MM.1S (cell line): ENCODE results near the gene DAB1.

Source experiments
- DNase-seq: peaks from one replicate; pipeline ENCODE4 v3.0.0-alpha.2; 2015
- H2AFZ ChIP-seq: fragments of 300-600 bp; sonication (generic); 2 replicates; pipeline ENCODE4 v1.6.0; 2016; ENCODE audit warnings: antibody characterized with exemption, low read length
- H3F3A ChIP-seq: fragments of 300-600 bp; sonication (generic); 2 replicates; pipeline ENCODE4 v1.6.1; 2016; ENCODE audit warnings: mild to moderate bottlenecking, antibody characterized with exemption, low read length, moderate library complexity, mixed read lengths; ENCODE audit not compliant: insufficient read depth
- H3K27ac ChIP-seq: fragments of 300-600 bp; sonication (generic); 2 replicates; pipeline ENCODE4 v1.5.1; 2016; ENCODE audit warnings: mild to moderate bottlenecking, low read length
- H3K27me3 ChIP-seq: fragments of 300-600 bp; sonication (generic); replicated peaks from 2 replicates; pipeline ENCODE4 v1.6.0; 2016; ENCODE audit warnings: low read length; ENCODE audit not compliant: insufficient read depth
- H3K36me3 ChIP-seq: fragments of 300-600 bp; sonication (generic); replicated peaks from 2 replicates; pipeline ENCODE4 v1.6.1; 2016; ENCODE audit warnings: mild to moderate bottlenecking, low read length, mixed read lengths; ENCODE audit not compliant: insufficient read depth
- H3K4me1 ChIP-seq: fragments of 300-600 bp; sonication (generic); 2 replicates; pipeline ENCODE4 v1.6.1; 2016; ENCODE audit warnings: low read length, mixed read lengths
- H3K4me2 ChIP-seq: fragments of 300-600 bp; sonication (generic); 2 replicates; pipeline ENCODE4 v1.6.0; 2016; ENCODE audit warnings: low read depth, low read length
- H3K4me3 ChIP-seq: fragments of 300-600 bp; sonication (generic); 2 replicates; pipeline ENCODE4 v1.5.1; 2016; ENCODE audit warnings: low read length, mixed read lengths
- H3K79me2 ChIP-seq: fragments of 300-600 bp; sonication (generic); 2 replicates; pipeline ENCODE4 v1.6.1; 2016; ENCODE audit warnings: mixed run types, low read length, mixed read lengths
- H3K9ac ChIP-seq: fragments of 300-600 bp; sonication (generic); 2 replicates; pipeline ENCODE4 v1.6.1; 2016; ENCODE audit warnings: low read length, mixed read lengths
- H3K9me2 ChIP-seq: fragments of 300-600 bp; sonication (generic); replicated peaks from 2 replicates; pipeline ENCODE4 v1.6.1; 2016; ENCODE audit warnings: mild to moderate bottlenecking, low read length, mixed read lengths; ENCODE audit not compliant: insufficient read depth
- H3K9me3 ChIP-seq: fragments of 300-600 bp; sonication (generic); replicated peaks from 2 replicates; pipeline ENCODE4 v1.6.1; 2016; ENCODE audit warnings: mild to moderate bottlenecking, low read length, mixed read lengths; ENCODE audit not compliant: insufficient read depth
- H4K20me1 ChIP-seq: fragments of 300-600 bp; sonication (generic); 2 replicates; pipeline ENCODE4 v1.6.1; 2016; ENCODE audit warnings: mild to moderate bottlenecking, low read length, moderate library complexity, mixed read lengths; ENCODE audit not compliant: insufficient read depth
- EZH2 ChIP-seq: fragments of 300-600 bp; sonication (generic); optimal IDR thresholded peaks from 2 replicates; pipeline ENCODE3; 2017; ENCODE audit warnings: low read depth, mild to moderate bottlenecking, antibody characterized with exemption, low read length, mixed read lengths
- EZH2phosphoT487 ChIP-seq: fragments of 300-600 bp; sonication (generic); IDR thresholded peaks from 2 replicates; pipeline ENCODE4 v1.6.1; 2018; ENCODE audit warnings: antibody characterized with exemption, low read length
- TF ChIP-seq, protein P1 (sequence below): fragments of 300-600 bp; sonication (generic); IDR thresholded peaks from 2 replicates; pipeline ENCODE4 v1.5.1; 2016; ENCODE audit warnings: antibody characterized with exemption, low read length, mixed read lengths

DAB1 gene

GRCh38 chr1:57137980-57138379 is 285.9 kb downstream of the DAB1 start:
- H3K9me3 ChIP-seq, result no peaks in the 10 kb centered on the region
- TF ChIP-seq EZH2phosphoT487 (no peak), EZH2 (no peak)
- TF ChIP-seq, protein P1, sequence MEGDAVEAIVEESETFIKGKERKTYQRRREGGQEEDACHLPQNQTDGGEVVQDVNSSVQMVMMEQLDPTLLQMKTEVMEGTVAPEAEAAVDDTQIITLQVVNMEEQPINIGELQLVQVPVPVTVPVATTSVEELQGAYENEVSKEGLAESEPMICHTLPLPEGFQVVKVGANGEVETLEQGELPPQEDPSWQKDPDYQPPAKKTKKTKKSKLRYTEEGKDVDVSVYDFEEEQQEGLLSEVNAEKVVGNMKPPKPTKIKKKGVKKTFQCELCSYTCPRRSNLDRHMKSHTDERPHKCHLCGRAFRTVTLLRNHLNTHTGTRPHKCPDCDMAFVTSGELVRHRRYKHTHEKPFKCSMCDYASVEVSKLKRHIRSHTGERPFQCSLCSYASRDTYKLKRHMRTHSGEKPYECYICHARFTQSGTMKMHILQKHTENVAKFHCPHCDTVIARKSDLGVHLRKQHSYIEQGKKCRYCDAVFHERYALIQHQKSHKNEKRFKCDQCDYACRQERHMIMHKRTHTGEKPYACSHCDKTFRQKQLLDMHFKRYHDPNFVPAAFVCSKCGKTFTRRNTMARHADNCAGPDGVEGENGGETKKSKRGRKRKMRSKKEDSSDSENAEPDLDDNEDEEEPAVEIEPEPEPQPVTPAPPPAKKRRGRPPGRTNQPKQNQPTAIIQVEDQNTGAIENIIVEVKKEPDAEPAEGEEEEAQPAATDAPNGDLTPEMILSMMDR, result no peak
- no peak overlapping the region for H3K4me2 ChIP-seq
- H3F3A ChIP-seq, result no peaks in the 10 kb centered on the region
- H2AFZ ChIP-seq, result no peak overlapping the region
- H3K4me3 ChIP-seq, result no peak overlapping the region
- H3K4me1 ChIP-seq, result no peaks in the 10 kb centered on the region
- no peaks in the 10 kb centered on the region for H3K36me3 ChIP-seq
- H3K27me3 ChIP-seq, result no peaks in the 10 kb centered on the region
- no peaks in the 10 kb centered on the region for H4K20me1 ChIP-seq
- H3K79me2 ChIP-seq, result no peaks in the 10 kb centered on the region
- no peak overlapping the region for H3K9ac ChIP-seq
- DNase-seq, result peak; percentile 8
- H3K27ac ChIP-seq, result no peak overlapping the region
- H3K9me2 ChIP-seq, result no peaks in the 10 kb centered on the region

GRCh38 chr1:57134803-57135202 is 289.1 kb downstream of the DAB1 start:
- TF ChIP-seq EZH2 (no peak), EZH2phosphoT487 (no peak)
- TF ChIP-seq, protein P1, result no peak
- Histone ChIP-seq H3K27me3 (no peaks in the 10 kb centered on the region), H3K27ac (no peak overlapping the region), H3K9ac (no peak overlapping the region), H3K79me2 (no peaks in the 10 kb centered on the region), H2AFZ (no peak overlapping the region), H3K36me3 (no peaks in the 10 kb centered on the region), H3K4me1 (no peaks in the 10 kb centered on the region), H4K20me1 (no peaks in the 10 kb centered on the region), H3K9me2 (no peaks in the 10 kb centered on the region), H3K9me3 (no peaks in the 10 kb centered on the region), H3K4me3 (no peak overlapping the region), H3K4me2 (no peak overlapping the region), H3F3A (no peaks in the 10 kb centered on the region)
- no peak for DNase-seq

- Histone ChIP-seq H3K9me2 (no peaks in the 10 kb centered on the region), H2AFZ (no peak overlapping the region), H3F3A (no peaks in the 10 kb centered on the region), H3K27ac (no peak overlapping the region), H3K4me1 (no peaks in the 10 kb centered on the region), H3K4me2 (no peak overlapping the region), H3K27me3 (no peaks in the 10 kb centered on the region), H3K9me3 (no peaks in the 10 kb centered on the region), H3K79me2 (no peaks in the 10 kb centered on the region), H4K20me1 (no peaks in the 10 kb centered on the region), H3K36me3 (no peaks in the 10 kb centered on the region), H3K4me3 (no peak overlapping the region), H3K9ac (no peak overlapping the region)
- no peak for DNase-seq
- TF ChIP-seq EZH2 (no peak), EZH2phosphoT487 (no peak)
- TF ChIP-seq, protein P1, result no peak
Observed at GRCh38 chr1:57133686-57134085, 290.2 kb downstream of the DAB1 start.
